HG02798 (cell line): ENCODE results near the gene MAGED2.
"Not testable (repeated sequence)": the region's sequence is repeated elsewhere in the genome, so short reads cannot be mapped to it uniquely, and the experiment has no call there.

ENCODE experiments used
- ATAC-seq: cut with Tn5 transposase; IDR thresholded peaks from one replicate; pipeline ENCODE4 v1.9.1; 2021; ENCODE audit warnings: mild to moderate bottlenecking; ENCODE audit not compliant: unreplicated experiment, poor library complexity

The MAGED2 gene

GRCh38 chrX:54807524-54808108 lies at the start of gene MAGED2:
MAGED2 (plus strand) TSS chrX:54807745; CDS start chrX:54809332, 1,587 bp downstream.
- ATAC-seq = no peak

- no peak for ATAC-seq
Measured at GRCh38 chrX:54758114-54759055, 49.2 kb upstream of the MAGED2 start.

GRCh38 chrX:54774391-54775094 lies 33.0 kb upstream of the MAGED2 start:
- not testable (repeated sequence) for ATAC-seq

- no peak for ATAC-seq
Measured at GRCh38 chrX:54776061-54776460, 31.5 kb upstream of the MAGED2 start.

- ATAC-seq = no peak
Measured at GRCh38 chrX:54776987-54777672, 30.4 kb upstream of the MAGED2 start.

- no peak for ATAC-seq
Measured at GRCh38 chrX:54785901-54786300, 21.6 kb upstream of the MAGED2 start.

GRCh38 chrX:54786967-54787366 lies 20.6 kb upstream of the MAGED2 start:
- ATAC-seq = peak; percentile 46

- no peak for ATAC-seq
Measured at GRCh38 chrX:54788446-54788845, 19.1 kb upstream of the MAGED2 start.

GRCh38 chrX:54789405-54789804 lies 18.1 kb upstream of the MAGED2 start:
- ATAC-seq = not testable (repeated sequence)

- ATAC-seq = no peak
Measured at GRCh38 chrX:54794028-54794427, 13.5 kb upstream of the MAGED2 start.

GRCh38 chrX:54794795-54795194 lies 12.8 kb upstream of the MAGED2 start:
- ATAC-seq = no peak

GRCh38 chrX:54798137-54798536 lies 9.4 kb upstream of the MAGED2 start, which contains the start of gene ITIH6:
ITIH6 (minus strand) TSS chrX:54798255; CDS start chrX:54798210, 45 bp downstream.
- ATAC-seq = no peak

GRCh38 chrX:54799046-54799445 lies 8.5 kb upstream of the MAGED2 start:
- no peak for ATAC-seq

- peak; percentile 23 for ATAC-seq
Measured at GRCh38 chrX:54808109-54808604, 612 bp downstream of the MAGED2 start.

- ATAC-seq = peak; percentile 90
Measured at GRCh38 chrX:54808605-54809483, 1.3 kb downstream of the MAGED2 start.

GRCh38 chrX:54810532-54810931 lies 3.0 kb downstream of the MAGED2 start:
- no peak for ATAC-seq

GRCh38 chrX:54811301-54811885 lies 3.8 kb downstream of the MAGED2 start:
- no peak for ATAC-seq

- no peak for ATAC-seq
Measured at GRCh38 chrX:54812306-54812705, 4.8 kb downstream of the MAGED2 start.
